WI38 (cell line): ENCODE measurements around the gene IMMP2L.

Experiments
- H3K4me3 ChIP-seq: 2 replicates; pipeline ENCODE4 v1.5.1; 2011; ENCODE audit warnings: low read depth, mild to moderate bottlenecking, control low read depth, low read length
- CTCF ChIP-seq: IDR thresholded peaks from 2 replicates; pipeline ENCODE4 v1.5.1; 2012; ENCODE audit warnings: low read depth, mild to moderate bottlenecking, control low read depth, low read length

IMMP2L gene

GRCh38 chr7:111101856-111102646, 460.2 kb downstream of the IMMP2L start:
- H3K4me3 ChIP-seq: no peak overlapping the region
- TF ChIP-seq CTCF: no peak

- H3K4me3 ChIP-seq: no peak overlapping the region
- no peak for TF ChIP-seq CTCF
Measured at GRCh38 chr7:111098926-111099250, 463.4 kb downstream of the IMMP2L start.

- no peak overlapping the region for H3K4me3 ChIP-seq
- peak; percentile 64 for TF ChIP-seq CTCF
Measured at GRCh38 chr7:111098011-111098925, 464.0 kb downstream of the IMMP2L start.

GRCh38 chr7:111096997-111097396, 465.3 kb downstream of the IMMP2L start:
- no peak for TF ChIP-seq CTCF
- no peak overlapping the region for H3K4me3 ChIP-seq

GRCh38 chr7:111094419-111094818, 467.9 kb downstream of the IMMP2L start:
- no peak overlapping the region for H3K4me3 ChIP-seq
- TF ChIP-seq CTCF: no peak

- H3K4me3 ChIP-seq: peak overlapping the region; percentile 66
- TF ChIP-seq CTCF: no peak
Measured at GRCh38 chr7:111093496-111093895, 468.8 kb downstream of the IMMP2L start.
